NCI-H2081 (cell line): ENCODE data around the gene COL20A1.
"Not testable (repeated sequence)": the region's sequence is repeated elsewhere in the genome, so short reads cannot be mapped to it uniquely, and the experiment has no call there.

Experiments
- DNase-seq, 2 experiments: peaks; one replicate each; lab custom pipeline; 2025; lab: John Stamatoyannopoulos, UW

Gene COL20A1

DNA sequence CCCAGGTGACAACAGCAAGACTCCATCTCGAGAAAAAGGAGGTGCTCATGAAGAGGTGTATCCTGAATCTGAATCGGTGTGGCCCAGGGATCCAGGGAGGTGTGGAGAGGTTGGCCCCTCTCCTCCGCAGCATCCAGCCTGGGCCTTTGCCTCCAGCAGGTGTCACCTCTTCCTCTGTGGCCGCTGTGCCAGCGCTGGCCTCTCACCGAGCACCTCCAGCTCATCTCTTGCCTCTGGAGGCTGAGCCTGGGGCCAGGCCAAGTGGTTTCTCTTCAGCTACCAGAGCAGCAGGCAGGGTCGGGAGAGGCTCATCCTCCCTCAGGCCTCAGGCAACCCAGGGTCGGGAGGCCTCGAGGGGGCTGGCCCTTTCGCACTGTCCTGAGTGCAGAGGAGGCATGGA is 1.2 kb upstream of the COL20A1 start:
- DNase-seq: no peak

DNA sequence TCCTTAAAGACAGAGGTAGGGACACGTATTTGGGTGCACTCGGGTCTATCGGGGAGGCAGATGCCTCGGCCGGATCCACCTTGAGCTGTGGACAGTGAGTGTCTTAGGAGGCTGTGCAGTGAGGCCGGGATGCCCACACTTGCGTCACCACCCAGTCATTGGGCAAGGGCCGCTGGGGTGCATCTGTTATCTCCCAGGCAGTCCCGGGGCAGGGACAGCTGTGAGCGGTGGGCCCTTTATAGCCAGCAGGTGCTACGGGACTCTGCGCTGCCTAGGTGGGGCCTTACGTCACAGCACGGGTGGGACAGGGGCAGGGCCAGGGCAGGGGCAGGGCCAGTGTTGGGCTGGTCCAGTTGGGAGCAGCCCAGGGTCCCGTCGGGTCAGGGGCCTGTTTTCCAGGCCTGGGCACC is 689 bp upstream of the COL20A1 start:
- no peak for DNase-seq

DNA sequence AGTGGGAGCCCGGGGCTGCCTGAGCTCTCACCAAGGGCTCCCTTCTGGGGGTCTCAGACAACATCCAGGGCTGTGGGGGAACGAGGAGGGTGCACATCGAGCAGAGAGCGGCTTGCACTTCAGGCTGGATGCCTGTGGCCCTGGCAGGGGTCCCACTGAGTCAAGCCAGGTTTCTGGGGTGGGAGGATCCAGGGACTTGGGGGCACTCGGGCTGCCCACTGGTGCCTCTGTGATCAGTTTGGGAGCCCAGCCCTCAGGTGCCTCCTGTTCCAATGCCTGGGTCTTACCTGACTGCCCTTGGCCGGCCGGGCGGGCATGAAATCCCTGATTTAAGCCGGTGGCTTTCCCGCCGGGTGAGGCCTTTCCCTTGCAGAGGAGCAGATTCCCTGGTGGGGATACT is 470 bp downstream of the COL20A1 start:
- no peak for DNase-seq

DNA sequence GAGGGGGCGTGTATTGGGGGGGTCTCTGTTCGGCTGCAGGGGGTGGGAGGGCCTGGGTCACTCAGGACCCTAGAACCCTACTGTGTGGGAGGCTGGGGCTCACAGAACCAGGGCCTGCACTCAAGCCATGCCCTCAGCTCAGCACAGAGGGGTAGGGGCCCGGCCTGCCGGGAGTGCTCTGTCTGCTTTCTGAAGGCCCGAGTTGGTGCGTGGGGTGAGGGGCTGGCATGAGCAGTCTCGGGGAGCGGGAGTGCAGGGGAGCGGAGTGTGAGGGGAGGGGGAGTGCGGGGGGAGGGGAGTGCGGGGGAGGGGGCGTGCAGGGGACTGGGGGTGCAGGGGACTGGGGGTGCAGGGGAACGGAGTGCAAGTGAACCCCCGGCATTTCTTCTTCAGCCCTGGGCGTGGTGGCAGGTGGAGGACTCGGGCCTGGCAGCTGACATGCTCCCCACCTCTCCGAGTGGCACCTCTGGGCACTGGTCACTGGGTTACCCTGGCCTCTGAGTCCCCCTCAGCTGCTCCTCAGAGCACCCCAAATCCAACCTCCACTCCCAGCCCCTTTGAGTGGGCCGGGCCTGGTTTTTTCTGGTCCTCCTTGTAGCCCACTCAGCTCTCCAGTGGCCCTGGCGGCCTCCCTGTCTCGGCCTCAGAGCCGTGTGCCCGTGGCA is 1.0 kb downstream of the COL20A1 start:
- DNase-seq: no peak

DNA sequence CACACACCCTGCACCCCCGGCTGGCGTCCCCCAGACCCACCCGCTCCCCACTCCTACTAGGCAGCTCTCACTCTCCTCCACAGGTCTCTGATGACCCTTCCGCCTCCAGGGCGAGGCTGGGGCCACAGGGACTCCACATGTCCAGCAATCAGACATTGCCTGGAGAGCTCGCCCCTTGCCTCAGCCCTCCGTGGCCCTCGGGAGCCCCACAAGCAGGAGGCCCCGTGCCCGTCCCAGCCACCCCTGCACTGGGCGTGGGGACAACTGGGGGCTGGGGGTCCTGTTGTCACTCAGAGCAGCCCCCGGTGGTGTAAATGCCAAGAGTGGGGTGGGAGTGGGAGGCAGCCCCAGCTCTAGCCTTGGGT is 1.5 kb downstream of the COL20A1 start:
- no peak for DNase-seq

DNA sequence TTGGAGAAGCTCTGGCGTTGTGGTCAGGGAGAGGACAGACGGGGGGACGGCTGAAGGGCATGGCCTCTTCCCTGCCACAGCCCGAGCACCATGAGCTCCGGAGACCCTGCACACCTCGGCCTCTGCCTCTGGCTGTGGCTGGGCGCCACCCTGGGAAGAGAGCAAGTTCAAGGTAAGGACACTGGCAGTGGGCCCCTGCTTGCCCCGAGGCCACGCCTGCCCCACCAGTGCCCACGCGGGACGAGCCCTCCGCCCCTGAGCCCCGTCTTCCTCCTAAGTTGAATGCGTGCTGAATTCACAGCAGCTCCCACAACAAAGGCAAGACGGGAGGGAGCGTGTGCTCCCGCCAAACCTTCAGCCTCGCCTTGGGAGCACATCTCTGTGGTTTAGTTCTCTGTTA is 2.0 kb downstream of the COL20A1 start:
- no peak for DNase-seq

DNA sequence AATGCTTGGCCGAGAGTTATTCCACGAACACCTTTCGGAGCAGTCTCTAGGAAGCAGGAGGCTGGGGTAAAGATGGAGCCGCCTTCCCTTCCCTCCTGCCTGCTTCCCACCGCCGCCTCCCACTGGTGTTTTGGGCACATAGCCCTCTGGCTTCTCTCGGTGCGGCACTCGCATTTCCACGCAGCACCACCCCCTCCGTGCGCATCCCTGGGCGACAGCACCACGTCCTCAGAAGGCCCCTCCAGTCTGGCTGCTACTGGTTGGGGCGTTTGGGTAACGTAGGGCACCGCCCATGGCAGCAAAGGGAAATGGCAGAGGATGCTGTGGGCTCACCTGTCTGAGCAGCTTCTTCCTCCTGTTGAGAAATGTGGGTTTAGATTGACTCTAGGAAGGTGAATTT is 2.4 kb downstream of the COL20A1 start:
- no peak for DNase-seq

DNA sequence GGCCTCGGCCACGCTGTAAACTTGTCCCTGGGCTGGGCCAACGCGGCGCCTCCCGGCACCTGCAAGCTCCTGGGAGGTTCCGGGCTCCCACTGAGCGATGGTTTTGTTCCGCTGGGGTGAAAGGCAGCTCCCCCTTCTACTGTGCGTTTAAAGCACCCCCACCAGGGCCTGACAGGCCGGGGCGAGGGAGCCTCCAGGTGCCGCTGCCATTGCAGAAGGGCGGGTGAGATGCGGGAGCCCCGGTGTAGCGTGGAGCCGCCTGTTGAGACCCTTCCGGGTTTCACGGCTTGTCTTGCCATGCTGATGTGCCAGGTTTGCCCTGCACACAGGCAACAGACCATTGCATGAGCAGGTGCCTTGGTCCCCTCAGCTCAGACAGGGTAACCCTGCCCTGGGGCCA is 2.9 kb downstream of the COL20A1 start:
- no peak for DNase-seq

DNA sequence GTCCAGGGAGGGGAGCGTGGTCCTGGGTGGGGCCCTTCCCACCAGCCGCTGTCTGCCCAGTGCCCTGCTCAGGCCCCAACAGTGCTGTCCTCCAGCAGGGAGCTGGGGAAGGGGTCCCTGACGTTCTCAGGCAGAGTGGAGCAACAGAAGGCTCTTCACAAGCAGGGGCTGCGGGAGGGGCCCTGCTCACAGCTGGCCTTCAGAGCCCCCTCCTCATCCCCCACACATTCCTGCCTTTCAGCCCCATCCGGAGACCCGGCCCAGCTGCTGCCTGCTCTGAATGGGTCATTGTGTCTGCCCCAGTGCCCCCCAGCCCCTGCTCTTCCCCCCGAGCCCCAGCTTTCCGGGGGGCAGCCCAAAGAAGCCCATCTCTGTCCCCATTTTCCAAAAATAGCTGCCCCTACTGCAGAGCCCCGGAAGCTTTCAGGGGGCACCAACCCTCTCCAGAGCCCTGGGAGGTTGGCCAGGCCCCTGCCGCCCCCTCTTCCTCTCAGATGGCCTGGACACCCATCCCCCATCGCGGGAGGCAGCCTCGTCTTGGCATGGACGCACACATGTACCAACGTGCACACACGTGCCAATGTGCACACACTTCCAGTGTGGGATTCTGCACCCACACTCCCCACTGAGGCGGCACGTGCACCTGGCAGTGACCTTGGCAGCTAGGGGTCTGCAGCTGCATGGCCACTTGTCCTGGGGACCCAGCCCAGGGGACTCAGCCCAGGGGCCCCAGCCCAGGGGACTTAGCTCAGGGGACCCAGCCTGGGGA is 3.7 kb downstream of the COL20A1 start:
- DNase-seq: no peak

DNA sequence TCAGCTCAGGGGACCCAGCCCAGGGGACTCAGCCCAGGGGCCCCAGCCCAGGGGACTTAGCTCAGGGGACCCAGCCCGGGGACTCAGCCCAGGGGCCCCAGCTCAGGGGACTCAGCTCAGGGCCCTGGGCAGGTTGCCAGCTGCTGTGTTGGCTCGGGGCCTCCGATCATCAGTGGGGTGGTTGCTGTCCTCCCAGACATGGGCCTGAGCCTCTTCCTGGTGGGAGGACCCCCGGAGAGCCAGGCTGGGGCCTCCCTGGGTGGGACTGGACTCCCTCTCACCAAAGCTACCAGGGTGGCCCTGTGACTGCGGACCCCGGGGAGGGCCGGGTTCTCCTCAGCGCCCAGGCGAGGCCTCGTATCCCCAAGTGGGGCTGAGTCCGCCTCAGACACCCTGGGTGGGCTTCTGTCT is 4.4 kb downstream of the COL20A1 start:
- no peak for DNase-seq

DNA sequence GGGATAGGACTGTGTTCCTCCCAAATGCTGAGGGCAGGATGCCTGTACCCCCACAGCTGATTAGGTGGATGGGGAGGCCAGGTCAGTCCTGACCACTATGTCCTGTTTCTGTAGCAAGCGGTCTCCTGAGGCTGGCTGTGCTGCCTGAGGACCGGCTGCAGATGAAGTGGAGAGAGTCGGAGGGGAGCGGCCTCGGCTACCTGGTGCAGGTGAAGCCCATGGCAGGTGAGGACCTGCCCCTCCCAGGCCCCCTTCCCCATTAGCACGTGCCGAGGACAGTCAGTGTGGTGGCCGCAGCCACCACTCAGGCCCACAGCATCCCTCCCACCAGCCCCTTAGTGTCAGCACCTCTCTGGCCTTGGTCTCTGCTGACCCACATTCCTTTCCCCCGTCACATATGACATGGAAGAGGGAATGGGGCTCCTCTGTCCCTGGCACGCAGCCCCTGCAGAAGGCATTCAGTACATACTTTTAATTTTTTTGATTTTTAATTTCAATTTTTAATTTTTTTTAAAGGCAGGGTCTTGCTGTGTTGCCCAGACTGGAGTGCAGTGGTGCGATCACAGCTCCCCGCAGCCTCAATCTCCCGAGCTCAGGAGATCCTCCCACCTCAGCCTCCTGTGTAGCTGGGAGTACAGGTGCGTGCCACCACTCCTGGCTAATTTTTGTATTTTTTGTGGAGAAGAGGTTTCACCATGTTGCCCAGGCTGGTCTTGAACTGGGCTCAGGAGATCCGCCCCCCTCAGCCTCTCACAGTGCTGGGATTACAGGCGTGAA is 5.0 kb downstream of the COL20A1 start:
- no peak for DNase-seq

DNA sequence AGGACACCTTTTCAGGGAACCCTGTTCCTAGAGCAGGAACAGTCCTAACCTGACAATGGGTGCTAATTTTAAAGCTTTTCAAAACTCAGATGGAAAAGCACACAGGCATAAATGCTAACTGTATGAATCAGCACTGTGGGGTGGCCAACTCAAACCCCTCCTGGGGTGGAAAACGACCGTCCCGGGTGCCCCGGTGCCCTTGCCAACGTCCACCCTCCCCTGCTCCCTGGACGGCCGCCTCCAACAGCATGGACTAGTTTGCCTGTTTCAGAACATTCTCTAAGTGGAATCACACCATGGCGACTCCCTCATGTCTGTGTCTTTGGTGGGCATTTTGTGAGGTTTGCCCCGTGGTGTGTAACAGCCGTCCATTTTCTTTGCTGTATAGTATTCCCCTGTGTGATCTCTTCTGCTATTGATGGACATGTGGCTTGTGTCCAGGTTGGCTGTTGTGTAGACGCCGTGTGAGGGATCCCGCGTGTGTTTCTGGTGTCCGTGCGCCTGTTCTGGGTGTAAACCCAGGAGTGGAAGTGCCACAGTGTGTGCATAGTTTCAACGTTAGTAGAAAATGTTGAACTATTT is 5.8 kb downstream of the COL20A1 start:
- DNase-seq: no peak

DNA sequence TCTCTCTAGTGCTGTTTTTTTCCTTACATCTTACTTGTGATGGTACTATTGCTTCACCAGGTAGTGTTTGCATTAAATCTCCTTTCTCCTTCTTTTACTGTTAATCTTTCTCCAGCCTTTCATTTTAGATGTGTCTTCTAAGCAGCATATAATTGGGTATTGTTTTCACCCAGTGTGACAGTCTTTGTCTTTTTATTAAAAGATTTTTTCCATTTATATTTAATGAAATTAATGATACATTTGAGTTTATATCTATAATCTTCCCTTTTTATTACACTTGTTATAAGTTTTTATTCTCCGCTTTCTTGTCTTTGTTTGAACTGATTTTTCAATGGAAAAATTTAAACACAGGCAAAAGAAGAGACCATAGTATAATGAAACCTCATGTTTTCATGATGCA is 8.7 kb downstream of the COL20A1 start:
- no peak for DNase-seq

DNA sequence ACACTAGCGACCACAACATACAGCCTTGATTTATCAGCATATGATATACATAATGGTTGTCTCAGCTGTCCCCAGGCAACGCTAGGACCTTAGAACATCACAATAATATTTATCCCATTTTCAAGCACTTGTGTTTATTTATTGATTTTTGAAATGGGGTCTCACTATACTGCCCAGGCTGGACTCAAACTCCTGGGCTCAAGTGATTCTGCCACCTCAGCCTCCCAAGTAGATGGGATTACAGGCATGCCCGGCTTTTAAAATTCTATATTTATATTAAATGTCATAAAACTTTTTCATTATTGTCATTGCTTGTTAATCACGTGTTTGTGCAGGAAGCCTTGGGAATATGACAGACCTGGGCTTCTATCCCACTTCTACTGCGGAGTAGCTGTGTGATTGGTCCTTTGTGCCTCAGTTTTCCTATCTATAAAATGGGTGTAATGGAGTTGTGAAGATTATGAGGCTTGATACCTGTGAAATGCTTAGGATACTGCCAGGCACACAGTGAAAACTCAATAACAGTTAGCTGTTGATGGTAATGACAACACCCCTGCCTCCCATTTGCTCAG is 10.2 kb downstream of the COL20A1 start:
- DNase-seq: no peak

DNA sequence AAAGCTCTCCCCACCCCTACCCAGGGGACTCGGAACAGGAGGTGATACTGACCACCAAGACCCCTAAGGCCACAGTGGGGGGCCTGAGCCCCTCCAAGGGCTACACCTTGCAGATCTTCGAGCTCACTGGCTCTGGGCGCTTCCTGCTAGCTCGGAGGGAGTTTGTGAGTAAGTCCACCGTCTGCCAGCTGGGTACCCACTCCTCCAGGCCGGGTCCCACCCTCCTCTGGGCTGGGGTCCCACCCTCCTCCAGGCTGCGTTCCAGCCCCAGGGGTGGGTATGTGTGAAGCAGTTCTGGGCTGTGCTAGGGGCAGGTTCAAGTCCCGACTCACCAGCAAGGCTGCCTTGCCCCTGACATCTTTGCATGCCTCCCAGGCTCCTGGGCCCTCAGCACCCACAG is 12.4 kb downstream of the COL20A1 start:
- DNase-seq: no peak

DNA sequence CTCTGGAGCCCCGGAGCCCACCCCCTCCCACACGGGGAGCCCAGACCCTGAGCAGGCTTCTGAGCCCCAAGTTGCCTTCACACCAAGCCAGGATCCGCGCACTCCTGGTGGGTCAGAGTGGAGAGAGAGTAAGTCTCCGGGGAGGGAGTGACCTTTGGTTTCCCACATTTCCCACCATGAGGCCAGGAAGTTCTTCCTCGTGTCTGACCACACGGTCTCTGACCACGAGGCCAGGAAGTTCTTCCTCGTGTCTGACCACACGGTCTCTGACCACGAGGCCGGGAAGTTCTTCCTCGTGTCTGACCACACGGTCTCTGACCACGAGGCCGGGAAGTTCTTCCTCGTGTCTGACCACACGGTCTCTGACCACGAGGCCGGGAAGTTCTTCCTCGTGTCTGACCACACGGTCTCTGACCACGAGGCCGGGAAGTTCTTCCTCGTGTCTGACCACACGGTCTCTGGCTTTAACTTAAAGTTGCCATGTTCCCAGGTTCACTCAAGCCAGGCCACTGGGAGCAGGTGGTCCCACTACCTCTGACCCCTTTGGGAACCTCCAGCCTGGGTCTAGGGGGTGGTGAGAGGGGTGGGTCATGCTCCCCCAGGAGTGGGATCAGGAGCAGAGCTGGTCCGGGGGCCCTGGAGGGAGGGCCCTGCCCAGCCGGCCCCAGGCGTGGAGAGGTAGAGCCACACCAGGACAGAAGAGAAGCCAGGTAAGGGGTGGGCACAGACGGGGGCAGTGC is 13.1 kb downstream of the COL20A1 start:
- DNase-seq: not testable (repeated sequence)

DNA sequence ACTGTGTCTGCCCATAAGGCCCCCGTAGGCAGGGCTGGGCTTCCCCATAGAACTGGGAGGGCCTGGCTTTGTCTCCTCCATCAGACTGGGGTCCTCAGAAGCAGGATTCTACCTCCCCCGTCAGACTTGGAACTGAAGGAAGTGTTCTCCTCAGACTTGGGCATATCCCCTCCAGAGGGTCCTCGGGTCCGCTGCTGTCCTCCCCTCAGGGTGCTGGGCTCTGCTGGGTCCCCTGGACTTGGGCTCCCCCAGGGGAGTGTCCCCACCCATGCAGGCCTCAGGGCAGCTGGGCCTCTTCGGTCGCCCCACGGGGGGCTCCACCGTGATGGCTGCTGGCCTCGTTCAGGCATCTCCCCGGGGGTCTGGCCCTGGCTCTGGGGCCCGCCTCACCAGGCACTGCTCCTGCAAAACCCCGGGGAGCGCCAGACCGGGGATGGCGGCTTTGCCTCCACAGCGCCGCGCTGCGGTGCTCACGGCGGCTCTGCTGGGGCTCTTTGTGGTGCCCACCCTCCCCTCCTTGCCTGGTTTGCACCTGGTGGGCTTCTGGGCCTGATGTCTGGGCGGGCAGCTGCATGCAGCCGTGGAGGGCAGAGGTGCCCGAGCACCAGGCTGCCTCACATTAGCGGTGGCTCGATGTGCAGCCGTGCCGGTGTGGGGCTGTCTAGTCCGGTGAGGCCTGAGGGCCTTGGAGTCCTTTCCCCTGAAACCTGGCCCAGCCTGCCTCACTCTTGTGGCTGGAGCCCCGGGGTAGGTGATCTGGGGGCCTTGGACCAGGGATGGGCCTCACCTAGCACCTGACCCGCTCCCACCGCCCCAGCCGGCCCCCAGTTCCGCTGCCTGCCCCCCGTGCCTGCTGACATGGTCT is 13.9 kb downstream of the COL20A1 start:
- DNase-seq: no peak

DNA sequence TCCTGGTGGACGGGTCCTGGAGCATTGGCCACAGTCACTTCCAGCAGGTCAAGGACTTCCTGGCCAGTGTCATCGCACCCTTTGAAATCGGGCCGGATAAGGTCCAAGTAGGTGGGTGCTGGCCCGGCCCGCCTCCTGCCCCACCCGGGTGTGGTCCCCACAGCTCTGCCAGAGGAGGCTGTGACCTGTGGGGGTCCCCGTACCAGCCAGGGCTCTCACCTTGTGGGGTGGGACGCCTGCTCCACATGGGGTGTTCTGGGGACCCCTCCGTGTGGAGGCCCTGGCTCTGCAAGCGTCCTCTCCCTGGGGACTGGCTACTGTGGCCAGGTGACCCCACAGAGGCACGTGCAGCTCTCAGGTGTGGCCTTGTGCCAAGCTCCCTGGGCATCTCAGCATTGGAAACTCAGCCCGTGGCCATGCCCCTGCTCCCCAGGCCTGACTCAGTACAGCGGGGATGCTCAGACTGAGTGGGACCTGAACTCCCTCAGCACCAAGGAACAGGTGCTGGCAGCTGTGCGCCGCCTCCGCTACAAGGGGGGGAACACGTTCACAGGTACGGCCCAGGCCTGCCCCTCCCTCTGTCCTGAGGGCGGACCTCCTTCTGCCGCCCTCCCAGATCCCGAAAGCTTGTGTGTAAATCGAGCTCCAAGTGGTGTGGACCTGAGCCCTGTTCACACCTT is 14.7 kb downstream of the COL20A1 start:
- no peak for DNase-seq

DNA sequence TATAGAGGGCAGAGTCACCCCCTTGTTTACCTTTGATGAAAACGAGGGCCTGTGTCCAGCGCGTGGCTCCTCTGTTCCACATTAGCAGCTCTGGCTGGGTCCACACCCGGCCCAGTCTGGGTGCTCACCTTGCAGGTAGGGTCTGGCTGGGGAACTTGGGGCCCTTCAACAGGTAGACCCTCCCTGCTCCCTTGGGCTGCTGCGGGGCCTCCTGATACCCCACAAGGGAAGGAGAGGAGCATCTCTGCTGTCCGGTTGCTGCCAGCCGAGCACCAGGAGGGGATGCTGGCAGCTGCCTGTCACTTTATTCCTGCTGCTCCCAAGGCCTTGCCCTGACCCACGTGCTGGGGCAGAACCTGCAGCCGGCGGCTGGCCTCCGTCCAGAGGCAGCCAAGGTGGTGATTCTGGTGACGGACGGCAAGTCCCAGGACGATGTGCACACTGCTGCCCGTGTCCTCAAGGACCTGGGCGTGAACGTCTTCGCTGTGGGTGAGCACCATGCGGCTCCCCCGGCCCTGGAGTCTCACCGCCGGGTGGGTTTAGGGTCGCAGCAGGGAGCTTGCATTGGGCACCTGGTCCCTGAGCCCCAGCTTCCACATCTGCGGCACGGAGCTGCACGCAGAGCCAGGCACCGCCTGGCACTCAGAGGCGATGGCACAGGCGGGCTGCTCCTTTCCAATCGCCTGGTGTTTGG is 15.4 kb downstream of the COL20A1 start:
- DNase-seq: no peak
